GM19328 (cell line): ENCODE data around the gene CARS1.

ENCODE experiments used
- ATAC-seq: cut with Tn5 transposase; IDR thresholded peaks from one replicate; pipeline ENCODE4 v1.9.1; 2021; ENCODE audit warnings: mild to moderate bottlenecking, moderate library complexity; ENCODE audit not compliant: unreplicated experiment

Gene CARS1

GRCh38 chr11:3041699-3042441 is 15.4 kb downstream of the CARS1 start:
- ATAC-seq: no peak

DNA sequence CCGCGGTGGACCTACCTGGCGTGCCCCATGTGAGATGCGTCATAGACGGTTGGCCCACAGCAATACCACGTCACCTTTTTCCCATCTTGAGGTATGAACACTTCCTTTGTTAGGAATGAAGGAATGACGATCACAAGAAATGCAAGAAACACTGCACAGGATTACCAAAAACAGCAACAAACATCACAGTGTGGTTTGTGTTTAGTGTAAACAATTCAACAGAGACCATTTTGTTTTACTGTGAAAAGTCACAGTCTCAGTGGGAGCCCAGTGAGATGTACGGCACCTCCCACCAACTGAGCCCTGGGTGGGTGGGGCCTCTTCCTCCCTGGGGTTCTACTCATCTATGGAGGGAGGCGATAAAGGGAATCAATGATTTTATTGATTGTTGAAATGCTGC is 16.3 kb downstream of the CARS1 start:
- no peak for ATAC-seq

DNA sequence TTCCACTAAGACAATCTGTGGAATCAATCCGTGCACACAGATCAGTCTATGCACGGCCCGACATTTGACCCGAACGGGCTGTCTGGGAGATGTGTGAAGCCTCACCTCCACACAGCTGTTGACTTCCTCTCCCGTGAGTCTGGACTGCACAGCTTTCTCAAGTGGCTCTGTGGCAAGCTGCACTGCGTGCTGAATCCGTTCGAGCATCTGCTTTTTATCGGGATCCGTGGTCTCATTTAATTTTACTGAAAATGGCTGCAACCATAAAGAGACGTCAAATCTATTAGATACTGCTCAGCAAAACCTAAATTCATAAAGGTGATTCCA is 19.3 kb downstream of the CARS1 start:
- ATAC-seq: no peak

DNA sequence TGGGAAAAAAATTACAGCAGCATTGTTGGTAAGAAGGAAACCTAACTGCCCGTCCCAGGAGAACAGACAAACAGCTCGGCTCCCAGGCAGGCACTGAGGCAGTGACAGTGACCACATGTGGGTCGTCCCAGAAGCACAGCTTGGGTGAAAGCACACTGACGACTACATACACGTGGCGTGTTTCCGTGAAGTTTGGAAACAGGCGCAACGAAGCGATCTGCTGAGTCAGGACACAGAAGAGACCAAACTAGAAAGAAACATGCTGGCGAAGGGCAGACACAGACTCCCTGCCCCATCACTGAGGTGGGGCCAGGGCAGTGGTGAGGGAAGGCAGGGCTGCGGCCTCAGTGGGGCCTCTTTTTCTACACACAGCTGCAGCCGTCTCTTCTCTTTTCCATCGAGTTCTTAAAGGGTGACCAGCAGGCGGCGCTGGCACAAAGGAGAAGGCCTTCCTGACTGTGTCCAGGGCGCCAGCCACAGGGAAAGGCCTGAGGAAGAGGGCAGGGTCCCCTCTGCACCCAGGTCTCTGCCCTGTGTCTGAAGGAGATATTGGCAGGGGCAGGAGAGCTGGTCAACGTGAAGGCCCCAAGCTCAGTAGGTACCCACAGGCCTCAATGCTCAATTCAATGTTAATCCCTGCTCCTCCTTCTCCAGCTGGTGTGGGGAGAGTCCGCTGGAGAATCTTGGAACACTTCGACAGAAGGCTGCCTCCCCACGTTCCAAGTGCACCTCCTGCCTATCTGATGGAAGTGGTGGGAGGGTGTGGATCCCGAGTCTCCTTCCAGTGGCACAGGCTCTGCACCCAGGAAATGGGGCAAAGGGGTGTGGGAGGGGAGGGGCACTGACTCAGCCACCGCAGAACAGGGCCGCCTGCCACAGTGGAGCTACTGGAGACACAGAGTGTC is 19.9 kb downstream of the CARS1 start:
- ATAC-seq: no peak

DNA sequence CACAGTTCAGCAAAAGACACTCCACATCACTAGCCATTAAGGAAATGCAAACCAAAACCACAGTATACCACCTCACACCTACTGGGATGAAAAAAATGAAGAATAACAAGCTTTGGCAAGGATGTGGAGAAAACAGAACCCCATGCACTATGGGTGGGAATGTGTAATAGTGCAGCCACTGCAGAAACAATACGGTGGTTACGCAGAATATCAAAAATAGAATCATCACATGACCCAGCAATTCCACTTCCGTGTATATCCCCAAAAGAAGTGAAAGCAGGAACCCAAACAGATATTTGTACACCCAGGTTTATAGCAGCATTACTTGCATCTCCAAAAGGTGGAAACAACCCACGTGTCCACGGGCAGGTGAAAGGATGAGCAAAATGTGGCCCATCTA is 20.8 kb downstream of the CARS1 start:
- ATAC-seq: no peak

DNA sequence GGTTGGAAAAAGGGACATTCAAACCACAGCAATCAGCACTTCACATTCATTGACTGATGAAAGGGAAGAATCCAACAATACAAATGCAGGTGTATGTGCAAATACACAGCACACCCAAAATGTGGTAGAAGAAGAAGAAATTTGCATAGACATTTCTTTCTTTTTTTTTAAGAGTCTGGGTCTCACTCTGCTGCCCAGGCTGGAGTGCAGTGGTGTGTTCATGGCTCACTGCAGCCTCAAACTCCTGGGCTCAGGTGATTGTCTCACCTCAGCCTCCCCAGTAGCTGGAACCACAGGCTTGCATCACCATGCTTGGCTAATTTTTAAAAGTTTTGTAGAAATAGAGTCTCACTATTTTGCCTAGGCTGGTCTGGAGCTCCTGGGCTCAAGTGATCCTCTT is 21.9 kb downstream of the CARS1 start:
- no peak for ATAC-seq

DNA sequence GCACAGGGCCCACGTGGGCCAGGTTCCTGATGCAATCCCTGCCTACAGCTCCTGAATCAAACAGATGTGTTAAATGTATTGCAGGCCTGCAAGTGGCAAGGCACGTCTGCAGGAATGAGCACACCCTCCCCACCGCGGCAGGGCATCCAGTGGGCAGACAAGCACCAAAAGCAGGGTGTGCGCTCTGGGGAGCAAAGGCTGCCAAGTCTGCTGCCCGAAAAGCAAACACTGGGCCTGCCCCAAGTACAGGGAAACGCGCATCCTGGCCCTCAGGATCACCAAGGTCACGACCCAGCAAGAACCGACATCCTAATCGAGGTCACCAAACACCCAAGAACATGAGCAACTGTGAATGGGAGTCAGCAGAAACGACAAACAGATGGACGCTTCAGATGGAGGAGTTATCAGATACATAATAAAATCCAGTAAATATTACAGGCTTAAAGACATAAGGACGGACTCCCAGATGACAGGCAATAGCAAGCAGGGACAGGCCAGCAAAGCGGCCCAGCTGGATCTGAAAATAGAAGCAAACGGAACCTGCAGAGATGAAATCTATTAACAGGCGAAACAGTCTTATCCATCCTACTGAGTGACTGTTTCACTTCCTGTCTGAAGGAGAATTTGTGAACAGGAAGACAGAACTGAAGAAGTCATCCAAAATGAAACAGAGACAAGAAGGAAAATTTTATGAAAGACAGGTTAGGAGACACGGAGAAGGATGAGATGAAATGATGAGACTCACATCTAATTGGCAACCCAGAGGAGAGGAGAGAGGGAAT is 26.7 kb downstream of the CARS1 start:
- ATAC-seq: no peak

- no peak for ATAC-seq
These were observed 28.4 kb downstream of the CARS1 start for GRCh38 chr11:3028813-3029212.

DNA sequence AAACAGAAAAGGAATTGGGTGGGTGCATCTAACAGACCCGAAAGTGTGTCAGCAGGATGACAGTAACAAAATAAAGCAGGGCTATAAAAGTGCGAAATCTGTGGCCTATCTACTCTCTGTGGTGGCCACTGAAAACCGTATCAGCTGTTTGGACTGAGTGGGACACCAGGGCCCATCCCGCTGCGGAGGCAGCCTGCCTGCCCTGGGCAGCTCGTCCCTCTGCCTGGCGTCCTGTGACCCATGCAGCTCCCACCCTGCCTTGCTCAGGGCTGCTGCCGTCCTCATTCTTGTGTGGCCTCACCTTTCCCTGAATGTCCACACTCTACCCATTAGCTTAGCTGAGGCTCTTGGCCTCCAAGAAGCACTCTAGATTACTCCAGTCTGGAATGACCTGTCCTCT is 30.4 kb downstream of the CARS1 start:
- no peak for ATAC-seq

GRCh38 chr11:3022982-3023381 is 34.2 kb downstream of the CARS1 start:
- ATAC-seq: no peak

DNA sequence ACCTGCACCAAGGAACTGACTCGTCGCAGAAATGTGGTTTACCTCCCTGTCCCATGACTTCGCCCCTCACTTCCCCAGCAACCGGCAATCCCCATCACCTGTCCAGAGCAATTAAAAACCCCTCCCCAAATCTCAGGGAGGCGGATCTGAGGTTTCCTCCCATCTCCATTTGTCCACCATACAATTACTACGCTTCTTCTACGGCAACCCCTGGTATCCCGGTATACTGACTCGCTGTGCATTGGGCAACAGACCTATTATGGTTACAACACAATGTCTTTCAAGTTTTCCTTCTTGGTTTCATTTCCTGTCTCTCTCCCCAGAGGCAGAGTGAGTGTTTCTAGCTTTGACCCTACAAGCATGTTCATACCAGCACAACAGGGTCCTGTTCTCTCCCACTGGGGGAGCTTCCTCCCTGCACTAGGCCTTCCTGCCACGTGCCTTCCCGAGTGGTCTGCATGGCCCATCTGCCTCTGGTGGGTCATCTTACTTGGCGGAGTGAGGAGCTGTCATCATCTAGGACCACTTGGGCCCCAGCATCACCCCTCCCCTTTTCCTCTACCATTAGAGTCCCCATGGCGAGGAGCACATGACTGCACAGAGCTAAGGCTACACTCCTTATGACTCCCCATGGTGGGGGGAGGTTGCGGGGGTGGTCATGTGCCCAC is 34.8 kb downstream of the CARS1 start:
- no peak for ATAC-seq

- no peak for ATAC-seq
These were observed 36.1 kb downstream of the CARS1 start for GRCh38 chr11:3021125-3021524.

- ATAC-seq: no peak
These were observed 37.2 kb downstream of the CARS1 start for GRCh38 chr11:3020011-3020410.

- ATAC-seq: no peak
These were observed 38.6 kb downstream of the CARS1 start for GRCh38 chr11:3018596-3018995.

- no peak for ATAC-seq
These were observed 40.4 kb downstream of the CARS1 start for GRCh38 chr11:3016861-3017260.

DNA sequence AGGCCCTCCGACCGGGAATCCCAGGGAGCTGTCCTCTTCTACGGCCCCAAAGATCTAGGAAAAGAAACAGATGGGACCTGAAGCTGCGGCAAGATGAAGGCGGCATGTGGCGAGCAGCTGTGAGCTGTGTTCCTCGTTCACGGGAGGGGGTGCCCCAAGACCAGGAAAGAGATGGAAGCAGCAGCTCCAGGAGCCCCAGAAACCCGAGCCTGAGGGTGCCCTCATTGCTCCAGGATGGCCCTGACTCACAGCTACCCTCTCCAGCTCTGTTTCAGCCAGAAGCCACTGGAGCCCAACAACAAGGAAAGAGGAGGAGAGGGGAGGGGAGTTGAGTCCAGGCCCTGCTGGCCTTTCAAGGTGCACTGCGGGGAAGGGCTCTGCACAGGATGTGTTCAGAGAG is 41.4 kb downstream of the CARS1 start:
- no peak for ATAC-seq

- ATAC-seq: no peak
These were observed 42.3 kb downstream of the CARS1 start for GRCh38 chr11:3014943-3015342.

DNA sequence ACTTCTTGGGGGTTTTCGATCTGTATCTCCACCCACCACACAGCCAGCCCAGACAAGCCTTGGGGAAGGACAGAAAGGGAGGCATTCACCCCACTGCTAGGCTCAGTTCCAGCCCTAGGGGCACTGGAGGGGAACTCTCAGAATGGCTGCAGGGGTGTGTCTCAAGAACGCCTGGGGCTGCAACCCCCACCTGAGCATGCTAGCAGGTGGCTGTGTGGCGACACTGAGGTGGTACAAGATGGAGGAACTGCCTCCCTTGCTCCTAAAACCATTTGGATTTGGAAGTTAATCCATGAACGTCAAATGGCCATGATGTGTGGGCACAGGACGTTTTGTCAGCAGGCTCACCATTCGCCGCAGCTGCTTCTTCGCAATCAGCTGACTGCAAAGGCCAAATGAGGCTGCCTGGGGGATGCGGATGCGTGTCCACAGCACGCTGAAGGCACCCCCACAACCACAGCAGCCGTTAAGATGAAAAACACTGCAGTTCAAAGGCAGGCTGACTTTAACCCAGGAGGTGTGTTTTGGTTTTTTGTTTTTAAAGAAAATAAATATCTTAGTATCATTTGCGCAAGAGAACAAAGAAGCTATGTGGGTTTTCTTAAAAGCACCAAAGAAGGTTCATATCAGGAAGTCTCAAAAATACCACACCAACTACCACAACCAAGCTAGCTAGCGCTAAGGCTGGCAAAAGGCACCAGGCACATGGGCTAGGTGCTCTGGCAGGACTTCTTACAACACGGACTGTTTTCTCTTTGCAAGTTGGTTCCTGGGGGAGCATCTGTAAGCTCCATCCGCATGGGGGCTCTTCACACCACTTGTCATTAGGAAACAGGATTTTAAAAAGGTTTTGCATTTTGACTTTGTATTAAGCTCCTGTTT is 42.9 kb downstream of the CARS1 start:
- ATAC-seq: no peak

DNA sequence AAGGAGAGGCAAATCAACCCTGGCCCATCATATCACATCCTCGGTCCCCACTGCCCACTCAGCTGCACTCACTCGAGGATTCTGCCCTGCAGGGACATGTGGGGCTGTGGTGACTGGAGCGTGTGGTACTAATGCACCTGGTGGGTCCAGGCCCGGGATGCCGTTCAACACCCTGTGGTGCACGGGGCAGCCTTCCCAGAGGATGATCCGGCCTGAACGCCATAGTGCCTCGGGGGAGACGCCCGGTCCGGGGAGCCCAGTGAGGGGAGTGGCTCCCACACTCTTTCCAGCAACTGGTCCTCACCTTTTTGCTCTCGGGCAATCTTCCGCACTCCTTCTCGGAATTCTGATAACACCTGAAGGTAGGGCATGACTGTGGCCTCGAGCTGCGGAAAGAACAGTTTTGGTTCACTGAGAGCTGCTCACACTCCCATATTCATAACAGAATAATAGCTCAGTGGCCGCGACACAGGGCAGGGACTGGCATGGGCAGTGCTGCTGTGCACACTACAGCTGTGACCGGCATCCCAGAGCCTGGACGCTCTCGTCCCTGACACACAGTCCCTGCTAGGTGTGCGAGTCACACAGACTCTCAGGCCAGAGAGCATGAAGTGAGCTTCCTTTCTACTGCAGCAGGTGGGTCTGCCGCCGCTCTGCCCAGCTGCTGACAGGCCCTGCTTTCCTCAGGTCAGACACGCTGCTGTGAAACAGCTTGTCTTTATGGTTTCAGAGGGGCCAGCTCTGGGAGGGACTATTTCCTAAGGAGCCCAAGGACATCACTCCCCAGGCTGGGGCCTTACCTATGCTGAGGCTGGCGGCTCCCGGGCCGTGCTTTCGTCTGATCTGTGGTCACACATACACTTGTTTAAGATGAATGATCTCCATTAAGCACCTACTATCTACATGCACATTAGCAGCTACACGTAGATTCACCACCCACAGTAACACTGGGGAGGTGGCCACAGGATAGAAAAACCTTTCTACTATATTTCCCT is 45.0 kb downstream of the CARS1 start:
- no peak for ATAC-seq
